ENCODE results near the gene FCSK. TPM values are rescaled to one million over a fixed set of nuclear protein-coding genes. Genes with fewer than 3 reads are reported as not detected.

The FCSK gene
- total and polyA plus RNA-seq, 4 donors, result 5.4 to 21.2 (median 12.9) TPM

DNA sequence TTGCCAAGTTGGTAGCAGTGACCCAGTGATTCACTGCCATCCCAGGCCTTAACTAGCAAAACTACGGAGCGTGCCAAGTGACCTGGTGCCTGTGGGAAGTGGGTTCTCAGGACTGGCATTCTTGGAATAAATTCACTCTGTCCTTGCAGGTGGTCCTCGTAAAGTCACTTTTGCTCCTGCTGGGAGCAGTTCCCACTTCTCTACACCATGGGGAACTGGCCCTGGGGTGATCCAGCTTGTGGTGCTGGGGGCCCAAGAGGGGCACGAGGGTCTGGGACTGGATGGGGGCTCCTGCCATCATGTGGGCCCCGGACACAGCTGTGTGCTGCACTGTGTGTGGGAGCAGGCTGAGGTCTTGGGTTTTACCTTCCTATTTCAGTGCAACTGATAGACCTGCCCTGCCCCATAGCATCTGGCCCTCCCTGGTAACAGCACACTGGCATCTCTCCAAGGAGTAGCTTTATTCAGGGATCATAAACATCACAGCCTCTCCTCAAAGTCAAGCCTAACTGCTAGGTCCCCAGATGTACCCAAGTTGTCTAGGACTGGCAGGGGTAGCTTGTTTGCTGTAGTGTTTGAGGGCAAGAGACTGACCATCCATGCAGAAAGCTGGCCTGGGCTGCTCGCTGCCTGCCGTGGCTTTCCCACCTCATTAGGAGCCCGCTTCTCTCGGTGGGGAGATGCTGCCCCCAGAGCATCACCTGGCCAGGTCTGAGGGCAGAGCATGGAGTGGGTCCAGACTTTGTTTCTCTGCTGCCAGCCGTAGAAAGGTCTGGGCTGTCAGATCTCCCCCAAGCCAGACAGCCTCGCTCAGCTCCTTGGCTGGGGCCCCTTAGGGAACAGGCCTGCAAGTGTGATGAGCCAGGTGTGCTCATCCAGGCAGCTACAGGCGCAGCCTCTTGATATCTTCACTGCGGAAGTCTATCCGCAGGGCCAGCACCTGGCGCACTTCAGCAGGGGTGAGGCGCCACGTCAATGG, 26.0 kb downstream of the FCSK start:
- Histone ChIP-seq H3K27ac (ENCODE audit: low read depth in 1 of 2, low read length in 2 of 2) (no peak overlapping the region), H3K4me1 (ENCODE audit: control insufficient read depth in 1 of 2, insufficient read depth in 2 of 2, low read length in 2 of 2) (no peaks in the 10 kb centered on the region), H3K27me3 (ENCODE audit: control insufficient read depth in 1 of 2, insufficient read depth in 2 of 2, low read length in 1 of 2) (no peaks in the 10 kb centered on the region), H3K4me3 (ENCODE audit: low read length in 2 of 2) (no peak overlapping the region), H3K36me3 (ENCODE audit: control insufficient read depth in 1 of 2, insufficient read depth in 2 of 2, low read length in 1 of 2) (peaks cover 0 to 5% of the 10 kb centered on the region in 2 donors), H3K9me3 (ENCODE audit: control insufficient read depth, low read length) (no peaks in the 10 kb centered on the region)
- WGBS, 2 donors, result 85 to 86% methylated on average over 17 of the region's 17 CpGs
- intact Hi-C loops (cut with DNase I), result no loop called here
- ATAC-seq (ENCODE audit: low FRiP score) (no peak), DNase-seq (no peak)

- Histone ChIP-seq H3K27ac (ENCODE audit: low read depth in 1 of 2, low read length in 2 of 2) (peak overlapping the region in 1 of 2 donors; percentile 53), H3K4me3 (ENCODE audit: low read length in 2 of 2) (no peak overlapping the region), H3K4me1 (ENCODE audit: control insufficient read depth in 1 of 2, insufficient read depth in 2 of 2, low read length in 2 of 2) (no peaks in the 10 kb centered on the region), H3K36me3 (ENCODE audit: control insufficient read depth in 1 of 2, insufficient read depth in 2 of 2, low read length in 1 of 2) (peaks cover 0 to 5% of the 10 kb centered on the region in 2 donors), H3K9me3 (ENCODE audit: control insufficient read depth, low read length) (no peaks in the 10 kb centered on the region), H3K27me3 (ENCODE audit: control insufficient read depth in 1 of 2, insufficient read depth in 2 of 2, low read length in 1 of 2) (no peaks in the 10 kb centered on the region)
- intact Hi-C loops (cut with DNase I), result no loop called here
- ATAC-seq (ENCODE audit: low FRiP score), result no peak
- WGBS, 2 donors, result 61 to 63% methylated on average over 7 of the region's 7 CpGs
- no peak for DNase-seq
These were observed 27.6 kb downstream of the FCSK start for GRCh38 chr16:70481929-70482536.

DNA sequence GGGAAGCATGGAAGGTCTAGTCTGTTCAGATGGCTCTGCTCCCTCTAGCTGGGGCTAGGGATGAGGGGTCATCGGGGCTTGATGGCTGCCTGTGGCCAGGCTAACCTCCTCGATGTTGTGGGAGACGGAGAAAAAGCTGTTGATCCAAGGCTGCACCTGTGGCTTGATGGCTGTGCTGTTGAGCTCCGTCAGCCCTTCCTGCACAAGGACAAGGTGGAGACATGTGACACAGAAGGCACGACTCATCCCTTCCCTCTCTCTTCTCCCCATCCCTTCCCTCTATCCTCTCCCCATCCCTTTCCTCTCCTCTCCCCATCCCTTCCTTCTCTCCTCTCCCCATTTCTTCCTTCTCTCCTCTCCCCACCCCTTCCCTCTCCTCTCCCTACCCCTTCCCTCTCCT, 28.2 kb downstream of the FCSK start:
- WGBS, 2 donors, result 88 to 91% methylated on average over 5 of the region's 5 CpGs
- H3K27me3 ChIP-seq (ENCODE audit: control insufficient read depth in 1 of 2, insufficient read depth in 2 of 2, low read length in 1 of 2), result no peaks in the 10 kb centered on the region
- intact Hi-C loops (cut with DNase I), result no loop called here
- H3K27ac ChIP-seq (ENCODE audit: low read depth in 1 of 2, low read length in 2 of 2), result peak overlapping the region in 1 of 2 donors; percentile 53
- no peak overlapping the region for H3K4me3 ChIP-seq (ENCODE audit: low read length in 2 of 2)
- no peaks in the 10 kb centered on the region for H3K9me3 ChIP-seq (ENCODE audit: control insufficient read depth, low read length)
- peaks cover 0 to 5% of the 10 kb centered on the region in 2 donors for H3K36me3 ChIP-seq (ENCODE audit: control insufficient read depth in 1 of 2, insufficient read depth in 2 of 2, low read length in 1 of 2)
- no peak for DNase-seq
- H3K4me1 ChIP-seq (ENCODE audit: control insufficient read depth in 1 of 2, insufficient read depth in 2 of 2, low read length in 2 of 2), result no peaks in the 10 kb centered on the region
- no peak for ATAC-seq (ENCODE audit: low FRiP score)

GRCh38 chr16:70483426-70483825, 29.0 kb downstream of the FCSK start:
- DNase-seq, result no peak
- H3K36me3 ChIP-seq (ENCODE audit: control insufficient read depth in 1 of 2, insufficient read depth in 2 of 2, low read length in 1 of 2), result peaks cover 0 to 5% of the 10 kb centered on the region in 2 donors

GRCh38 chr16:70484867-70485266, 30.5 kb downstream of the FCSK start:
- H3K9me3 ChIP-seq (ENCODE audit: control insufficient read depth, low read length), result no peaks in the 10 kb centered on the region
- H3K27ac ChIP-seq (ENCODE audit: low read depth in 1 of 2, low read length in 2 of 2), result no peak overlapping the region
- no peaks in the 10 kb centered on the region for H3K4me1 ChIP-seq (ENCODE audit: control insufficient read depth in 1 of 2, insufficient read depth in 2 of 2, low read length in 2 of 2)
- H3K27me3 ChIP-seq (ENCODE audit: control insufficient read depth in 1 of 2, insufficient read depth in 2 of 2, low read length in 1 of 2), result no peaks in the 10 kb centered on the region
- no peak overlapping the region for H3K4me3 ChIP-seq (ENCODE audit: low read length in 2 of 2)
- no peak for DNase-seq
- ATAC-seq (ENCODE audit: low FRiP score), result no peak
- WGBS, 2 donors, result 86 to 95% methylated on average over 1 to 2 of the region's 2 CpGs
- intact Hi-C loops (cut with DNase I), result no loop called here
- H3K36me3 ChIP-seq (ENCODE audit: control insufficient read depth in 1 of 2, insufficient read depth in 2 of 2, low read length in 1 of 2), result peaks cover 0 to 5% of the 10 kb centered on the region in 2 donors

More at GRCh38 chr16:70483426-70483825, 29.0 kb downstream of the FCSK start:
- no peak overlapping the region for H3K4me3 ChIP-seq (ENCODE audit: low read length in 2 of 2)
- WGBS, 2 donors, result 85 to 88% methylated on average over 5 of the region's 5 CpGs
- H3K9me3 ChIP-seq (ENCODE audit: control insufficient read depth, low read length), result no peaks in the 10 kb centered on the region
- H3K4me1 ChIP-seq (ENCODE audit: control insufficient read depth in 1 of 2, insufficient read depth in 2 of 2, low read length in 2 of 2), result no peaks in the 10 kb centered on the region
- H3K27me3 ChIP-seq (ENCODE audit: control insufficient read depth in 1 of 2, insufficient read depth in 2 of 2, low read length in 1 of 2), result no peaks in the 10 kb centered on the region
- H3K27ac ChIP-seq (ENCODE audit: low read depth in 1 of 2, low read length in 2 of 2), result no peak overlapping the region
- intact Hi-C loops (cut with DNase I), result no loop called here
- ATAC-seq (ENCODE audit: low FRiP score), result no peak

DNA sequence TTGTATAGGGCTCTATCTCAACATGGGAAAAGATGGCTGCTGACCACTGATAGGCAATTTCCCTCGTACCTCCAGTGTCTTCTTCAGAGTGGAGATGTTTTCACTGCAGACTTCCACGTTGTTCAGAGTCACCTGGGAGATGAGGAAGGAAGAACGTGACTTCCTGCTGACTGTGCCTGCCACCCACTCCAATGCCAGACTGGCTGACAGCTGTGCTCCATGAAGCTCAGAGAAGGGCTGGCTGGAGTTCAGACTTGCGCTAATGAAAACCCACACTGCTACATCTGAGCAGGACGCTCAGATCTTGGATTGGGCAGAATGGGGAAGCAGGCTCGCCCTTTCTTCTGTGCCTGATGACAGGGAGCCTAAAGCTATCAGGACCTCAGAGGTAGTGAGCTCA, 35.9 kb downstream of the FCSK start:
- H3K4me1 ChIP-seq (ENCODE audit: control insufficient read depth in 1 of 2, insufficient read depth in 2 of 2, low read length in 2 of 2), result no peaks in the 10 kb centered on the region
- H3K36me3 ChIP-seq (ENCODE audit: control insufficient read depth in 1 of 2, insufficient read depth in 2 of 2, low read length in 1 of 2), result peaks cover 2 to 6% of the 10 kb centered on the region in 2 donors
- no peaks in the 10 kb centered on the region for H3K9me3 ChIP-seq (ENCODE audit: control insufficient read depth, low read length)
- ATAC-seq (ENCODE audit: low FRiP score), result no peak
- 83 to 86% methylated on average over 6 of the region's 6 CpGs for WGBS, 2 donors
- peak in 1 of 2 donors; percentile 7 for DNase-seq
- intact Hi-C loops (cut with DNase I), result no loop called here
- no peak overlapping the region for H3K27ac ChIP-seq (ENCODE audit: low read depth in 1 of 2, low read length in 2 of 2)
- no peak overlapping the region for H3K4me3 ChIP-seq (ENCODE audit: low read length in 2 of 2)
- H3K27me3 ChIP-seq (ENCODE audit: control insufficient read depth in 1 of 2, insufficient read depth in 2 of 2, low read length in 1 of 2), result no peaks in the 10 kb centered on the region

DNA sequence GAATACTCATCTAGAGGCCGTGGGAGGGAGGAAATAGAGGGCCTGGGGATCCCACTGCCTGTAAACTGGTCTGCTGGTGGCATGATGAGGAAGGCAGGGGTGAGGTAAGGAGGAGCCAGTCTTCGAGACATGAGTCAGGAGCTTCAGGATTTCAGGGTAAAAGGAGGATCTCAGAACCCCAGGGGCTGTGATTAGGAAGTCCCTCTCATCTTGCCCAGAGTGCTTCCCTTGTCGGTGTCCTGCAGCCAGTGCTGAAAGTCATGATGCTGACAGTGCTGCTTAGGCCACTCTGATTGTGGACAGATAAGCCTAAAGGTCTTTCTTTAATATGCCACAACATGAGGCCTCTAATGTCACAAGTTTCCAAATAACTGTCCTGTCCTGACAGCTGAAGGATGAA, 39.4 kb downstream of the FCSK start:
- intact Hi-C loops (cut with DNase I), result no loop called here

GRCh38 chr16:70494202-70494770, 39.9 kb downstream of the FCSK start:
- Histone ChIP-seq H3K27me3 (ENCODE audit: control insufficient read depth in 1 of 2, insufficient read depth in 2 of 2, low read length in 1 of 2) (no peaks in the 10 kb centered on the region), H3K4me1 (ENCODE audit: control insufficient read depth in 1 of 2, insufficient read depth in 2 of 2, low read length in 2 of 2) (no peaks in the 10 kb centered on the region), H3K36me3 (ENCODE audit: control insufficient read depth in 1 of 2, insufficient read depth in 2 of 2, low read length in 1 of 2) (peaks cover 5 to 18% of the 10 kb centered on the region in 2 donors), H3K27ac (ENCODE audit: low read depth in 1 of 2, low read length in 2 of 2) (no peak overlapping the region), H3K4me3 (ENCODE audit: low read length in 2 of 2) (no peak overlapping the region), H3K9me3 (ENCODE audit: control insufficient read depth, low read length) (no peaks in the 10 kb centered on the region)
- WGBS, 2 donors, result 68 to 81% methylated on average over 5 of the region's 5 CpGs
- DNase-seq, result no peak
- no peak for ATAC-seq (ENCODE audit: low FRiP score)
- intact Hi-C loops (cut with DNase I), result no loop called here

More for the DNA sequence above, 39.4 kb downstream of the FCSK start:
- no peak for ATAC-seq (ENCODE audit: low FRiP score)
- no peaks in the 10 kb centered on the region for H3K9me3 ChIP-seq (ENCODE audit: control insufficient read depth, low read length)
- H3K4me1 ChIP-seq (ENCODE audit: control insufficient read depth in 1 of 2, insufficient read depth in 2 of 2, low read length in 2 of 2), result no peaks in the 10 kb centered on the region
- DNase-seq, result no peak
- no peak overlapping the region for H3K27ac ChIP-seq (ENCODE audit: low read depth in 1 of 2, low read length in 2 of 2)
- peaks cover 5 to 18% of the 10 kb centered on the region in 2 donors for H3K36me3 ChIP-seq (ENCODE audit: control insufficient read depth in 1 of 2, insufficient read depth in 2 of 2, low read length in 1 of 2)
- no peak overlapping the region for H3K4me3 ChIP-seq (ENCODE audit: low read length in 2 of 2)
- H3K27me3 ChIP-seq (ENCODE audit: control insufficient read depth in 1 of 2, insufficient read depth in 2 of 2, low read length in 1 of 2), result no peaks in the 10 kb centered on the region
- WGBS, 2 donors, result 92 to 95% methylated on average over 3 of the region's 3 CpGs
